Activated T-helper 2 cell treated with anti-CD3 and anti-CD28 coated beads, Interferon-gamma antibody, Interleukin-2, Interleukin-4, amounts not matched to agents 10 μg/mL and 5 μg/mL and 100 μg/mL, durations not matched to agents 14 hours and 24 hours and 36 hours (primary cell): Measurements from ENCODE around the gene CTTNBP2. TPM values are rescaled to one million over a fixed set of nuclear protein-coding genes. Genes with fewer than 3 reads are reported as not detected.

Experiments
- DNase-seq: peaks from one replicate; pipeline ENCODE4 v3.0.0; 2021; ENCODE audit warnings: low spot score
- H3K27ac Mint-ChIP-seq: one replicate; pipeline ENCODE4 v1.8.0; 2021; ENCODE audit warnings: mixed read lengths
- H3K27me3 Mint-ChIP-seq: one replicate; pipeline ENCODE4 v1.8.0; 2021; ENCODE audit warnings: low read depth, mixed read lengths
- H3K36me3 Mint-ChIP-seq: one replicate; pipeline ENCODE4 v1.8.0; 2021; ENCODE audit warnings: low read depth, mixed read lengths
- H3K4me1 Mint-ChIP-seq: one replicate; pipeline ENCODE4 v1.8.0; 2021; ENCODE audit warnings: low read depth, mixed read lengths
- H3K4me3 Mint-ChIP-seq: one replicate; pipeline ENCODE4 v1.8.0; 2021; ENCODE audit warnings: low read depth, mild to moderate bottlenecking, moderate library complexity, mixed read lengths
- H3K9me3 Mint-ChIP-seq: one replicate; pipeline ENCODE4 v1.8.0; 2021; ENCODE audit warnings: mixed read lengths
- intact Hi-C: fragments of 100-400 bp; cut with micrococcal nuclease; formaldehyde crosslinking; loops from one replicate; pipeline ENCODE4 v1.15.1; 2023
- total RNA-seq: library from RNA; stranded (reverse); gene quantifications from 2 replicates; pipeline ENCODE4 v1.2.3, GENCODE V29; 2022

The CTTNBP2 gene
- not detected in 2 replicates for total RNA-seq

- Mint-ChIP-seq H3K4me3 (peak within 1 kb of the TSS; percentile 39), H3K4me1 (peaks cover 7% of the 10 kb centered on the region), H3K27me3 (peaks cover 50% of the 10 kb centered on the region), H3K36me3 (no peaks in the 10 kb centered on the region), H3K9me3 (no peaks in the 10 kb centered on the region), H3K27ac (no peak within 1 kb of the TSS)
- intact Hi-C loops = loop anchor here (5.0 kb wide), 1 partner anchor 1271 kb away; no protein-coding TSS in a partner anchor
- DNase-seq = no peak
Measured at GRCh38 chr7:117873310-117874190, at the start of gene CTTNBP2. Gene CTTNBP2, minus strand, starts transcription at chr7:117873441. Its CDS starts 26 bp downstream, at chr7:117873415.

GRCh38 chr7:117916309-117916708 is 43.1 kb upstream of the CTTNBP2 start:
- Mint-ChIP-seq H3K4me3 (no peak overlapping the region), H3K9me3 (no peaks in the 10 kb centered on the region), H3K36me3 (no peaks in the 10 kb centered on the region), H3K4me1 (no peaks in the 10 kb centered on the region), H3K27me3 (no peaks in the 10 kb centered on the region), H3K27ac (no peak overlapping the region)
- DNase-seq = no peak
- intact Hi-C loops = no loop called here

- H3K27me3 Mint-ChIP-seq = no peaks in the 10 kb centered on the region
- H3K4me1 Mint-ChIP-seq = no peaks in the 10 kb centered on the region
- H3K27ac Mint-ChIP-seq = no peak overlapping the region
- intact Hi-C loops = no loop called here
- DNase-seq = no peak
- H3K4me3 Mint-ChIP-seq = no peak overlapping the region
- no peaks in the 10 kb centered on the region for H3K9me3 Mint-ChIP-seq
- no peaks in the 10 kb centered on the region for H3K36me3 Mint-ChIP-seq
Measured at GRCh38 chr7:117912421-117912820, 39.2 kb upstream of the CTTNBP2 start.

GRCh38 chr7:117908031-117908795 is 35.0 kb upstream of the CTTNBP2 start:
- Mint-ChIP-seq H3K27me3 (no peaks in the 10 kb centered on the region), H3K4me3 (no peak overlapping the region), H3K27ac (no peak overlapping the region), H3K36me3 (no peaks in the 10 kb centered on the region), H3K4me1 (no peaks in the 10 kb centered on the region), H3K9me3 (no peaks in the 10 kb centered on the region)
- intact Hi-C loops = no loop called here
- no peak for DNase-seq

- H3K4me3 Mint-ChIP-seq = no peak overlapping the region
- DNase-seq = no peak
- H3K4me1 Mint-ChIP-seq = no peaks in the 10 kb centered on the region
- no peaks in the 10 kb centered on the region for H3K9me3 Mint-ChIP-seq
- no peaks in the 10 kb centered on the region for H3K27me3 Mint-ChIP-seq
- H3K36me3 Mint-ChIP-seq = no peaks in the 10 kb centered on the region
- intact Hi-C loops = no loop called here
- no peak overlapping the region for H3K27ac Mint-ChIP-seq
Measured at GRCh38 chr7:117907049-117907640, 33.9 kb upstream of the CTTNBP2 start.

- Mint-ChIP-seq H3K27ac (no peak overlapping the region), H3K27me3 (no peaks in the 10 kb centered on the region), H3K9me3 (no peaks in the 10 kb centered on the region), H3K36me3 (no peaks in the 10 kb centered on the region), H3K4me3 (no peak overlapping the region), H3K4me1 (no peaks in the 10 kb centered on the region)
- intact Hi-C loops = no loop called here
- no peak for DNase-seq
Measured at GRCh38 chr7:117902314-117902889, 29.2 kb upstream of the CTTNBP2 start.

GRCh38 chr7:117901089-117901797 is 28.0 kb upstream of the CTTNBP2 start:
- H3K4me3 Mint-ChIP-seq = no peak overlapping the region
- no peaks in the 10 kb centered on the region for H3K9me3 Mint-ChIP-seq
- no peaks in the 10 kb centered on the region for H3K4me1 Mint-ChIP-seq
- no peaks in the 10 kb centered on the region for H3K27me3 Mint-ChIP-seq
- DNase-seq = no peak
- no peaks in the 10 kb centered on the region for H3K36me3 Mint-ChIP-seq
- no peak overlapping the region for H3K27ac Mint-ChIP-seq
- intact Hi-C loops = no loop called here

GRCh38 chr7:117896339-117896738 is 23.1 kb upstream of the CTTNBP2 start:
- H3K9me3 Mint-ChIP-seq = no peaks in the 10 kb centered on the region
- H3K27ac Mint-ChIP-seq = no peak overlapping the region
- H3K4me1 Mint-ChIP-seq = no peaks in the 10 kb centered on the region
- no peaks in the 10 kb centered on the region for H3K36me3 Mint-ChIP-seq
- H3K27me3 Mint-ChIP-seq = no peaks in the 10 kb centered on the region
- no peak for DNase-seq
- intact Hi-C loops = no loop called here
- no peak overlapping the region for H3K4me3 Mint-ChIP-seq

GRCh38 chr7:117895276-117895675 is 22.0 kb upstream of the CTTNBP2 start:
- H3K4me3 Mint-ChIP-seq = no peak overlapping the region
- no peaks in the 10 kb centered on the region for H3K9me3 Mint-ChIP-seq
- no peaks in the 10 kb centered on the region for H3K27me3 Mint-ChIP-seq
- no peaks in the 10 kb centered on the region for H3K4me1 Mint-ChIP-seq
- H3K27ac Mint-ChIP-seq = no peak overlapping the region
- no peaks in the 10 kb centered on the region for H3K36me3 Mint-ChIP-seq
- intact Hi-C loops = no loop called here
- DNase-seq = no peak

- H3K4me1 Mint-ChIP-seq = no peaks in the 10 kb centered on the region
- no peak overlapping the region for H3K27ac Mint-ChIP-seq
- H3K9me3 Mint-ChIP-seq = no peaks in the 10 kb centered on the region
- no peaks in the 10 kb centered on the region for H3K27me3 Mint-ChIP-seq
- H3K36me3 Mint-ChIP-seq = no peaks in the 10 kb centered on the region
- intact Hi-C loops = no loop called here
- no peak overlapping the region for H3K4me3 Mint-ChIP-seq
- no peak for DNase-seq
Measured at GRCh38 chr7:117894037-117894436, 20.8 kb upstream of the CTTNBP2 start.

- Mint-ChIP-seq H3K4me1 (no peaks in the 10 kb centered on the region), H3K4me3 (no peak overlapping the region), H3K9me3 (no peaks in the 10 kb centered on the region)
Measured at GRCh38 chr7:117892821-117893220, 19.6 kb upstream of the CTTNBP2 start.

GRCh38 chr7:117889611-117890010 is 16.4 kb upstream of the CTTNBP2 start:
- H3K9me3 Mint-ChIP-seq = no peaks in the 10 kb centered on the region
- no peaks in the 10 kb centered on the region for H3K4me1 Mint-ChIP-seq
- H3K27me3 Mint-ChIP-seq = no peaks in the 10 kb centered on the region
- no peak for DNase-seq
- H3K36me3 Mint-ChIP-seq = no peaks in the 10 kb centered on the region
- intact Hi-C loops = no loop called here
- H3K4me3 Mint-ChIP-seq = no peak overlapping the region
- H3K27ac Mint-ChIP-seq = no peak overlapping the region

More at GRCh38 chr7:117892821-117893220, 19.6 kb upstream of the CTTNBP2 start:
- no peak for DNase-seq
- Mint-ChIP-seq H3K36me3 (no peaks in the 10 kb centered on the region), H3K27ac (no peak overlapping the region), H3K27me3 (no peaks in the 10 kb centered on the region)
- intact Hi-C loops = no loop called here
